HepG2 (cell line): ENCODE data around the gene ANKLE1.

Experiments used
- E2F2 ChIP-seq: sonication (generic); formaldehyde crosslinking; IDR thresholded peaks from 2 replicates; pipeline ENCODE4 v1.4.0; 2020; ENCODE audit warnings: missing genetic modification reagents, borderline replicate concordance
- MBNL3 ChIP-seq: fragments of 250-450 bp; sonication (Bioruptor Pico); conservative IDR thresholded peaks from 2 replicates; pipeline ENCODE4 v1.8.0; 2022; ENCODE audit warnings: mild to moderate bottlenecking, inconsistent platforms
- MXD3 ChIP-seq: IDR thresholded peaks from 2 replicates; pipeline ENCODE4 v1.6.1; 2016; ENCODE audit warnings: mild to moderate bottlenecking, missing biosample characterization, missing genetic modification reagents
- ZNF18 ChIP-seq: sonication (generic); formaldehyde crosslinking; IDR thresholded peaks from 2 replicates; pipeline ENCODE4 v1.8.0; 2022; ENCODE audit warnings: mild to moderate bottlenecking, missing genetic modification reagents; ENCODE audit not compliant: insufficient replicate concordance
- ZNF547 ChIP-seq: sonication (generic); formaldehyde crosslinking; IDR thresholded peaks from 2 replicates; pipeline ENCODE4 v1.5.1; 2020; ENCODE audit warnings: mild to moderate bottlenecking, missing genetic modification reagents

- TF ChIP-seq ZNF547 (CRISPR knock-in tag) (no peak), E2F2 (CRISPR knock-in tag) (no peak), MXD3 (CRISPR knock-in tag) (no peak), MBNL3 (CRISPR knock-in tag) (no peak), ZNF18 (CRISPR knock-in tag) (no peak)
Measured at GRCh38 chr19:17325133-17325532, 43.4 kb downstream of the ANKLE1 start.
